ENCODE measurements around the gene CPSF7.

GRCh38 chr11:61403658-61404057, 26.1 kb downstream of the CPSF7 start:
- TF ChIP-seq, protein P1, sequence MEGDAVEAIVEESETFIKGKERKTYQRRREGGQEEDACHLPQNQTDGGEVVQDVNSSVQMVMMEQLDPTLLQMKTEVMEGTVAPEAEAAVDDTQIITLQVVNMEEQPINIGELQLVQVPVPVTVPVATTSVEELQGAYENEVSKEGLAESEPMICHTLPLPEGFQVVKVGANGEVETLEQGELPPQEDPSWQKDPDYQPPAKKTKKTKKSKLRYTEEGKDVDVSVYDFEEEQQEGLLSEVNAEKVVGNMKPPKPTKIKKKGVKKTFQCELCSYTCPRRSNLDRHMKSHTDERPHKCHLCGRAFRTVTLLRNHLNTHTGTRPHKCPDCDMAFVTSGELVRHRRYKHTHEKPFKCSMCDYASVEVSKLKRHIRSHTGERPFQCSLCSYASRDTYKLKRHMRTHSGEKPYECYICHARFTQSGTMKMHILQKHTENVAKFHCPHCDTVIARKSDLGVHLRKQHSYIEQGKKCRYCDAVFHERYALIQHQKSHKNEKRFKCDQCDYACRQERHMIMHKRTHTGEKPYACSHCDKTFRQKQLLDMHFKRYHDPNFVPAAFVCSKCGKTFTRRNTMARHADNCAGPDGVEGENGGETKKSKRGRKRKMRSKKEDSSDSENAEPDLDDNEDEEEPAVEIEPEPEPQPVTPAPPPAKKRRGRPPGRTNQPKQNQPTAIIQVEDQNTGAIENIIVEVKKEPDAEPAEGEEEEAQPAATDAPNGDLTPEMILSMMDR (IDR thresholded peaks at IDR 0.05), result no peak
- TF ChIP-seq TAF1 (IDR thresholded peaks at IDR 0.05; ENCODE audit: borderline replicate concordance, low read depth, low read length) (no peak), POLR2AphosphoS5 (IDR thresholded peaks at IDR 0.05; ENCODE audit: low read depth, low read length) (no peak), YY1 (IDR thresholded peaks at IDR 0.05; ENCODE audit: low read depth) (no peak), PBX3 (IDR thresholded peaks at IDR 0.05) (no peak), REST (IDR thresholded peaks at IDR 0.05; ENCODE audit: low read depth, low read length) (no peak), EP300 (IDR thresholded peaks at IDR 0.05; ENCODE audit: borderline replicate concordance in 1 of 2, low read depth in 1 of 2, low read length in 1 of 2) (no peak)
